ENCODE results near the gene KIF21A.

KIF21A gene

DNA sequence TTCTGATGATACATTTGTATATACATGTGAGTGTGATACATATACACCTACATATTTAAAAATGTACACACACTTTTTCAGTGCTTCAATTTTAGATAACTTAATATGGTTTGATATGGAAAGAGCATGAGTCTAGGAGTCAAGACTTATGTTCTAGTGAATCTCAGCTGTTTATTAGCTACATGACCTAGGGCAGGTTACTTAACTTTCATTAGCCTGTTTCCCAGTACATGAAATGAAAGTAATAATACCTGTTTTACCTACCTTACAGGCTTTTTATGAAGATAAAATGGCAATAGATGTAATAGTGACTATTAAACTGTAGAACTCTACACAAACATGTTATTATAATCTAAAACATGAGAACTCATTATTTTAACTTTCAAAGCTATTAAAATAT is 39.5 kb downstream of the KIF21A start:
- DNase-seq (ENCODE audit: insufficient read length, low spot score) (no peak), FAIRE-seq (no peak)
- TF ChIP-seq, protein P1, sequence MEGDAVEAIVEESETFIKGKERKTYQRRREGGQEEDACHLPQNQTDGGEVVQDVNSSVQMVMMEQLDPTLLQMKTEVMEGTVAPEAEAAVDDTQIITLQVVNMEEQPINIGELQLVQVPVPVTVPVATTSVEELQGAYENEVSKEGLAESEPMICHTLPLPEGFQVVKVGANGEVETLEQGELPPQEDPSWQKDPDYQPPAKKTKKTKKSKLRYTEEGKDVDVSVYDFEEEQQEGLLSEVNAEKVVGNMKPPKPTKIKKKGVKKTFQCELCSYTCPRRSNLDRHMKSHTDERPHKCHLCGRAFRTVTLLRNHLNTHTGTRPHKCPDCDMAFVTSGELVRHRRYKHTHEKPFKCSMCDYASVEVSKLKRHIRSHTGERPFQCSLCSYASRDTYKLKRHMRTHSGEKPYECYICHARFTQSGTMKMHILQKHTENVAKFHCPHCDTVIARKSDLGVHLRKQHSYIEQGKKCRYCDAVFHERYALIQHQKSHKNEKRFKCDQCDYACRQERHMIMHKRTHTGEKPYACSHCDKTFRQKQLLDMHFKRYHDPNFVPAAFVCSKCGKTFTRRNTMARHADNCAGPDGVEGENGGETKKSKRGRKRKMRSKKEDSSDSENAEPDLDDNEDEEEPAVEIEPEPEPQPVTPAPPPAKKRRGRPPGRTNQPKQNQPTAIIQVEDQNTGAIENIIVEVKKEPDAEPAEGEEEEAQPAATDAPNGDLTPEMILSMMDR (IDR thresholded peaks at IDR 0.05; ENCODE audit: insufficient read depth, missing control alignments), result no peak

- DNase-seq (ENCODE audit: insufficient read length, low spot score), result no peak
- TF ChIP-seq, protein P1 (IDR thresholded peaks at IDR 0.05; ENCODE audit: insufficient read depth, missing control alignments), result no peak
- FAIRE-seq, result no peak
Observed at GRCh38 chr12:39402922-39403321, 40.0 kb downstream of the KIF21A start.

DNA sequence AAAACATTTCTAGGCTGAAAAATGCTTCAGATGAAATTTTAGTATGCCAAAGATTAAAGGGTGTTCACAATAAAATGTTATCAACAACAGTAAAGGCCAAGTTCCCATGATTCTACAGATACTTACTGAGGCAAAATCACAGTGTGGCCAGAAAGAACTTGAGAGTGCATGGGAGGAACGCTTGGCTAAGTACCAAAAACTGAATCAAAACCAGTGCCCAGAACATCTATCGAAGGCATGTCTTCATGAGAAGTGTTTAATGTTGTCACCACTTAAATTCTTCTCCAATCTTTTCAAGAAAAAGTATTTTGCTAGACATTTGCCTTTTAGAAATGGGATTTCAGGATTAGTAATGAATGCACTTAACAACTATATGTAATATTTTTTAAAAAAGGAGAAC is 41.5 kb downstream of the KIF21A start:
- TF ChIP-seq, protein P1 (IDR thresholded peaks at IDR 0.05; ENCODE audit: insufficient read depth, missing control alignments), result no peak
- FAIRE-seq (no peak), DNase-seq (ENCODE audit: insufficient read length, low spot score) (no peak)

GRCh38 chr12:39395866-39396265 is 47.1 kb downstream of the KIF21A start:
- DNase-seq (ENCODE audit: insufficient read length, low spot score) (no peak), FAIRE-seq (no peak)
- TF ChIP-seq, protein P1 (IDR thresholded peaks at IDR 0.05; ENCODE audit: insufficient read depth, missing control alignments), result no peak

- TF ChIP-seq, protein P1 (IDR thresholded peaks at IDR 0.05; ENCODE audit: insufficient read depth, missing control alignments), result no peak
- DNase-seq (ENCODE audit: insufficient read length, low spot score), result no peak
Observed at GRCh38 chr12:39393890-39394289, 49.0 kb downstream of the KIF21A start.

DNA sequence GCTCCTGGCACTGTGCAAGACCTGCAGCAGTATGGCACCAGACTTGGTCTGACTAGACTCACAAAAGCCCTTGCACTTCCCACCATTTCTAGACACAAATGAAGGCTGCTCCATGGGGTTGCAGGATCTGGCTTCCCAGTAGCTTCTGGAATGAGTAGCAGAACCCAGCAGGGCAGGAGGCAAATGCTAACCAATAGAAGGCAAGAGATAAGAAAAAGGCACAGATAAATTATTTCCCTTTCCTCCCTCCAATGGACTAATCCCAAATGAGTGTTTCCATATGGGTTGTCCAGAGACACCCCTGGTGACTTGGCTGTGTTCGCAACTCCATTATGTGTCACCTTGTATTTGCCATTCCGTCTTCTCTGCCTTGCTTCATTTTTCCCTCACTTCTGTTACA is 49.7 kb downstream of the KIF21A start:
- TF ChIP-seq, protein P1 (IDR thresholded peaks at IDR 0.05; ENCODE audit: insufficient read depth, missing control alignments), result no peak
- FAIRE-seq (no peak), DNase-seq (ENCODE audit: insufficient read length, low spot score) (no peak)

More at GRCh38 chr12:39393890-39394289, 49.0 kb downstream of the KIF21A start:
- FAIRE-seq, result no peak

GRCh38 chr12:39392154-39392925 is 50.6 kb downstream of the KIF21A start:
- DNase-seq (ENCODE audit: insufficient read length, low spot score) (no peak), FAIRE-seq (no peak)
- TF ChIP-seq, protein P1 (IDR thresholded peaks at IDR 0.05; ENCODE audit: insufficient read depth, missing control alignments), result no peak

All from D721Med (cell line).